ENCODE data around the gene ZDHHC24.

- TF ChIP-seq CTCF (IDR thresholded peaks at IDR 0.05), result no peak
- TF ChIP-seq POLR2A (IDR thresholded peaks at IDR 0.05), result no peak
Measured at GRCh38 chr11:66581261-66581660, 35.4 kb upstream of the ZDHHC24 start.

All from lower leg skin (tissue), 3 donors.